Left lung (tissue), 10 donors: ENCODE measurements around the gene CDHR3. TPM values are rescaled to one million over a fixed set of nuclear protein-coding genes. Genes with fewer than 3 reads are reported as not detected.

Source experiments
- ATAC-seq: fragments of 200-7000 bp; cut with Tn5 transposase; one replicate; pipeline ENCODE4 v1.9.1; 2020; ENCODE audit warnings: moderate library complexity
- DNase-seq, 4 donors: peaks; one replicate each; pipeline ENCODE4 v3.0.0-alpha.2; 2013 to 2020
- H3K27ac ChIP-seq, 2 donors: fragments of 200-600 bp; sonication (generic) in 1 of 2; one replicate each; pipeline versions ENCODE4 v1.5.0 to v1.8.0; 2020 to 2021
- H3K27me3 ChIP-seq, 2 donors: fragments of 200-600 bp; sonication (generic) in 1 of 2; one replicate each; pipeline versions ENCODE4 v1.5.0 to v1.8.0; 2020 to 2021
- H3K36me3 ChIP-seq, 2 donors: fragments of 200-600 bp; sonication (generic) in 1 of 2; one replicate each; pipeline versions ENCODE4 v1.5.0 to v1.8.0; 2020 to 2021
- H3K4me1 ChIP-seq, 2 donors: fragments of 200-600 bp; one replicate each; pipeline ENCODE4 v1.8.0; 2021
- H3K4me3 ChIP-seq, 2 donors: fragments of 200-600 bp; sonication (generic) in 1 of 2; one replicate each; pipeline versions ENCODE4 v1.5.0 to v1.8.0; 2020 to 2021; ENCODE audit warnings: mild to moderate bottlenecking in 1 of 2
- H3K9me3 ChIP-seq, 2 donors: fragments of 200-600 bp; sonication (generic) in 1 of 2; one replicate each; pipeline versions ENCODE4 v1.5.0 to v1.8.0; 2020 to 2021
- intact Hi-C, 2 donors: fragments of 100-400 bp; cut with DNase I; formaldehyde crosslinking; loops; one replicate each; pipeline versions ENCODE4 v1.11.2 to v1.14.2; 2022
- polyA plus RNA-seq, 6 donors: library from polyadenylated mRNA; unstranded; fragments of 120-200 nt; gene quantifications; one replicate each; pipeline ENCODE4 v1.2.1, GENCODE V29; 2013; ENCODE audit not compliant: insufficient read length in 6 of 6
- total RNA-seq, 2 donors: library from RNA; stranded (reverse); fragmentation: NEBNext Ultra II Directional; extraction: Animal tissue kit (Norgen Biotek cat#: 25700); gene quantifications; one replicate each; pipeline ENCODE4 v1.2.1, GENCODE V29; 2021
- TF ChIP-seq, protein P1 (sequence below), 2 donors: fragments of 200-600 bp; sonication (generic) in 1 of 2; IDR thresholded peaks; one replicate each; pipeline versions ENCODE4 v1.5.0 to v1.8.0; 2021; ENCODE audit warnings: antibody characterized with exemption in 2 of 2
- donor health status: DM: no; HTN: yes; CAD: no.
- donor health status: DM: no; HTN: no; CAD: no.

CDHR3 gene
- total and polyA plus RNA-seq, 8 donors: 2.8 to 44.0 (median 24.8) TPM

GRCh38 chr7:106041140-106041717 is 78.2 kb downstream of the CDHR3 start:
- no peaks in the 10 kb centered on the region for H3K9me3 ChIP-seq
- DNase-seq (no peak), ATAC-seq (peak; percentile 45)
- H3K4me3 ChIP-seq: no peak overlapping the region
- H3K4me1 ChIP-seq: peaks cover 2 to 8% of the 10 kb centered on the region in 2 donors
- TF ChIP-seq, protein P1, sequence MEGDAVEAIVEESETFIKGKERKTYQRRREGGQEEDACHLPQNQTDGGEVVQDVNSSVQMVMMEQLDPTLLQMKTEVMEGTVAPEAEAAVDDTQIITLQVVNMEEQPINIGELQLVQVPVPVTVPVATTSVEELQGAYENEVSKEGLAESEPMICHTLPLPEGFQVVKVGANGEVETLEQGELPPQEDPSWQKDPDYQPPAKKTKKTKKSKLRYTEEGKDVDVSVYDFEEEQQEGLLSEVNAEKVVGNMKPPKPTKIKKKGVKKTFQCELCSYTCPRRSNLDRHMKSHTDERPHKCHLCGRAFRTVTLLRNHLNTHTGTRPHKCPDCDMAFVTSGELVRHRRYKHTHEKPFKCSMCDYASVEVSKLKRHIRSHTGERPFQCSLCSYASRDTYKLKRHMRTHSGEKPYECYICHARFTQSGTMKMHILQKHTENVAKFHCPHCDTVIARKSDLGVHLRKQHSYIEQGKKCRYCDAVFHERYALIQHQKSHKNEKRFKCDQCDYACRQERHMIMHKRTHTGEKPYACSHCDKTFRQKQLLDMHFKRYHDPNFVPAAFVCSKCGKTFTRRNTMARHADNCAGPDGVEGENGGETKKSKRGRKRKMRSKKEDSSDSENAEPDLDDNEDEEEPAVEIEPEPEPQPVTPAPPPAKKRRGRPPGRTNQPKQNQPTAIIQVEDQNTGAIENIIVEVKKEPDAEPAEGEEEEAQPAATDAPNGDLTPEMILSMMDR (IDR thresholded peaks at IDR 0.05): peak; percentile 46 to 79
- intact Hi-C loops: loop anchor here in 1 of 2 donors (10.0 kb wide), 1 partner anchor 386 kb away; no protein-coding TSS in a partner anchor
- no peaks in the 10 kb centered on the region for H3K36me3 ChIP-seq
- no peak overlapping the region for H3K27ac ChIP-seq
- peaks cover 0 to 14% of the 10 kb centered on the region in 2 donors for H3K27me3 ChIP-seq

- ATAC-seq (no peak), DNase-seq (no peak)
- H3K4me1 ChIP-seq: peaks cover 2 to 8% of the 10 kb centered on the region in 2 donors
- H3K9me3 ChIP-seq: no peaks in the 10 kb centered on the region
- intact Hi-C loops: loop anchor here in 1 of 2 donors (10.0 kb wide), 1 partner anchor 387 kb away; no protein-coding TSS in a partner anchor
- TF ChIP-seq, protein P1 (IDR thresholded peaks at IDR 0.05): no peak
- H3K4me3 ChIP-seq: no peak overlapping the region
- no peak overlapping the region for H3K27ac ChIP-seq
- peaks cover 0 to 14% of the 10 kb centered on the region in 2 donors for H3K27me3 ChIP-seq
- H3K36me3 ChIP-seq: no peaks in the 10 kb centered on the region
Measured at GRCh38 chr7:106042196-106042611, 79.1 kb downstream of the CDHR3 start.

GRCh38 chr7:106045139-106045538 is 82.1 kb downstream of the CDHR3 start:
- H3K9me3 ChIP-seq: no peaks in the 10 kb centered on the region
- H3K36me3 ChIP-seq: no peaks in the 10 kb centered on the region
- ATAC-seq (no peak), DNase-seq (no peak)
- intact Hi-C loops: loop anchor here in 1 of 2 donors (10.0 kb wide), 1 partner anchor 390 kb away; no protein-coding TSS in a partner anchor
- TF ChIP-seq, protein P1 (IDR thresholded peaks at IDR 0.05): no peak
- peaks cover 2 to 8% of the 10 kb centered on the region in 2 donors for H3K4me1 ChIP-seq
- peaks cover 0 to 14% of the 10 kb centered on the region in 2 donors for H3K27me3 ChIP-seq
- H3K27ac ChIP-seq: no peak overlapping the region
- H3K4me3 ChIP-seq: no peak overlapping the region

DNA sequence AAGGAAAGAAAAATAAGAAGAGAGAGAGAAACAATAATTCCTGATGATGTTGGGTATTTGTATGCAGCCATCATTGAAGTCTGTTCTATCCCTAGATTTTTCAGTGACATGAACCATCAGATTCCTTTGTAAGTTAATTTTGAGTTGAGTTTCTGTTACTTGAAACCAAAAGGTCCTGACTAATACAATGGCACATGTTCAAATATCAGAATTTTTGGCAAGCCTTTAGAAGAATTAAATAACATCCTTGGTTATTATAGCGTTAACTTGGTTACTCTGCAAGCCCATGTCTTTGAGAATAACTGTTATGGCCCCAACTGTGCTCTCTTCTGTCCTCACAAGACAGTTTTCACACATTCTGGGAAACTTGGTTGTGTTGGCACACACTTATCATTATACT is 82.5 kb downstream of the CDHR3 start:
- no peak overlapping the region for H3K4me3 ChIP-seq
- TF ChIP-seq, protein P1 (IDR thresholded peaks at IDR 0.05): no peak
- intact Hi-C loops: loop anchor here in 1 of 2 donors (10.0 kb wide), 1 partner anchor 391 kb away; no protein-coding TSS in a partner anchor
- no peaks in the 10 kb centered on the region for H3K9me3 ChIP-seq
- H3K4me1 ChIP-seq: peaks cover 2 to 8% of the 10 kb centered on the region in 2 donors
- no peak for ATAC-seq
- H3K27me3 ChIP-seq: peaks cover 0 to 14% of the 10 kb centered on the region in 2 donors
- H3K27ac ChIP-seq: no peak overlapping the region
- no peaks in the 10 kb centered on the region for H3K36me3 ChIP-seq
- DNase-seq: no peak

GRCh38 chr7:106047184-106047583 is 84.1 kb downstream of the CDHR3 start:
- Histone ChIP-seq H3K36me3 (no peaks in the 10 kb centered on the region), H3K9me3 (no peaks in the 10 kb centered on the region), H3K27me3 (peaks cover 0 to 14% of the 10 kb centered on the region in 2 donors), H3K4me3 (no peak overlapping the region), H3K27ac (no peak overlapping the region), H3K4me1 (peaks cover 2 to 8% of the 10 kb centered on the region in 2 donors)
- intact Hi-C loops: loop anchor here in 1 of 2 donors (10.0 kb wide), 1 partner anchor 392 kb away; no protein-coding TSS in a partner anchor
- TF ChIP-seq, protein P1 (IDR thresholded peaks at IDR 0.05): no peak
- DNase-seq: no peak
- ATAC-seq: no peak
